H1 (cell line): ENCODE measurements around the gene GALNT5.

Source experiments
- ATF2 ChIP-seq: IDR thresholded peaks from 2 replicates; pipeline ENCODE4 v1.6.1; 2012; ENCODE audit warnings: low read length, inconsistent platforms
- BRCA1 ChIP-seq: IDR thresholded peaks from 2 replicates; pipeline ENCODE4 v1.6.1; 2012; ENCODE audit warnings: low read depth, low read length, improper control_type of control experiment
- CEBPB ChIP-seq: IDR thresholded peaks from 2 replicates; pipeline ENCODE4 v1.6.1; 2012; ENCODE audit warnings: low read depth, low read length
- CTCF ChIP-seq, 3 experiments: IDR thresholded peaks; 1 replicate in 2 of 3; 2 replicates in 1 of 3; pipeline versions ENCODE4 v1.5.1 to v1.6.1; 2011; ENCODE audit warnings: low read length in 3 of 3, mild to moderate bottlenecking in 3 of 3, inconsistent platforms in 2 of 3, low read depth in 1 of 3, moderate library complexity in 1 of 3; ENCODE audit not compliant: insufficient read depth in 1 of 3; ENCODE audit errors: control extremely low read depth in 1 of 3
- EP300 ChIP-seq, 2 experiments: IDR thresholded peaks; 1 replicate in 1 of 2; 2 replicates in 1 of 2; pipeline ENCODE4 v1.6.1; 2011 to 2012; ENCODE audit warnings: low read depth in 2 of 2, low read length in 2 of 2, mild to moderate bottlenecking in 2 of 2, borderline replicate concordance in 1 of 2, inconsistent platforms in 1 of 2, moderate library complexity in 1 of 2
- EZH2 ChIP-seq: fragments of 200-600 bp; sonication (generic); IDR thresholded peaks from 2 replicates; pipeline ENCODE4 v1.7.1; 2012; ENCODE audit warnings: low read depth, mild to moderate bottlenecking, moderate library complexity, low read length, inconsistent platforms; ENCODE audit not compliant: severe bottlenecking
- POLR2AphosphoS5 ChIP-seq: IDR thresholded peaks from 2 replicates; pipeline ENCODE4 v1.6.1; 2011; ENCODE audit warnings: low read depth, low read length
- RFX5 ChIP-seq: IDR thresholded peaks from 2 replicates; pipeline ENCODE4 v1.6.1; 2011; ENCODE audit warnings: low read depth, low read length, improper control_type of control experiment, borderline replicate concordance
- SP1 ChIP-seq: IDR thresholded peaks from 2 replicates; pipeline ENCODE4 v1.6.1; 2011; ENCODE audit warnings: low read depth, low read length
- TAF1 ChIP-seq: IDR thresholded peaks from 2 replicates; pipeline ENCODE4 v1.6.1; 2011; ENCODE audit warnings: mild to moderate bottlenecking, low read depth, low read length

- TF ChIP-seq TAF1: no peak
- no peak for TF ChIP-seq POLR2AphosphoS5
- TF ChIP-seq SP1: no peak
- no peak for TF ChIP-seq RFX5
- TF ChIP-seq CTCF (IDR thresholded peaks at IDR 0.05; ENCODE audit: control extremely low read depth in 1 of 3, insufficient read depth in 1 of 3, low read depth in 1 of 3, low read length in 3 of 3): no peak
- TF ChIP-seq ATF2: no peak
- no peak for TF ChIP-seq CEBPB
- TF ChIP-seq EP300 (IDR thresholded peaks at IDR 0.05; ENCODE audit: borderline replicate concordance in 1 of 2, low read depth in 2 of 2, low read length in 2 of 2): no peak
- TF ChIP-seq EZH2: no peak
- no peak for TF ChIP-seq BRCA1
Measured at GRCh38 chr2:157305723-157306110, 48.2 kb downstream of the GALNT5 start.
